ENCODE results near the gene GLIS1. TPM values are rescaled to one million over a fixed set of nuclear protein-coding genes. Genes with fewer than 3 reads are reported as not detected.

Gene GLIS1
- total and polyA plus RNA-seq, 11 donors: 0.06 to 0.35 (median 0.13) TPM; not detected in 6

GRCh38 chr1:53590531-53591515, 148.1 kb downstream of the GLIS1 start:
- ATAC-seq: peak; percentile 20 to 75 (median 56)
- Histone ChIP-seq H3K4me1 (peaks cover 0 to 28% (median 0%) of the 10 kb centered on the region in 12 donors), H3K9me3 (no peaks in the 10 kb centered on the region), H3K36me3 (no peaks in the 10 kb centered on the region), H3K27me3 (peaks cover 0 to 3% (median 0%) of the 10 kb centered on the region in 9 donors), H3K27ac (peak overlapping the region in 6 of 12 donors; percentile 42 to 70 (median 62)), H3K4me3 (no peak overlapping the region)
- TF ChIP-seq, protein P1, sequence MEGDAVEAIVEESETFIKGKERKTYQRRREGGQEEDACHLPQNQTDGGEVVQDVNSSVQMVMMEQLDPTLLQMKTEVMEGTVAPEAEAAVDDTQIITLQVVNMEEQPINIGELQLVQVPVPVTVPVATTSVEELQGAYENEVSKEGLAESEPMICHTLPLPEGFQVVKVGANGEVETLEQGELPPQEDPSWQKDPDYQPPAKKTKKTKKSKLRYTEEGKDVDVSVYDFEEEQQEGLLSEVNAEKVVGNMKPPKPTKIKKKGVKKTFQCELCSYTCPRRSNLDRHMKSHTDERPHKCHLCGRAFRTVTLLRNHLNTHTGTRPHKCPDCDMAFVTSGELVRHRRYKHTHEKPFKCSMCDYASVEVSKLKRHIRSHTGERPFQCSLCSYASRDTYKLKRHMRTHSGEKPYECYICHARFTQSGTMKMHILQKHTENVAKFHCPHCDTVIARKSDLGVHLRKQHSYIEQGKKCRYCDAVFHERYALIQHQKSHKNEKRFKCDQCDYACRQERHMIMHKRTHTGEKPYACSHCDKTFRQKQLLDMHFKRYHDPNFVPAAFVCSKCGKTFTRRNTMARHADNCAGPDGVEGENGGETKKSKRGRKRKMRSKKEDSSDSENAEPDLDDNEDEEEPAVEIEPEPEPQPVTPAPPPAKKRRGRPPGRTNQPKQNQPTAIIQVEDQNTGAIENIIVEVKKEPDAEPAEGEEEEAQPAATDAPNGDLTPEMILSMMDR (IDR thresholded peaks at IDR 0.05): no peak
- TF ChIP-seq POLR2A (IDR thresholded peaks at IDR 0.05): no peak
- peak in 1 of 5 donors; percentile 55 for DNase-seq
- intact Hi-C loops (cut with DNase I): loop anchor here in 3 of 10 donors (5.0 to 10.0 kb wide), 2 partner anchors 104 to 106 kb away; no protein-coding TSS in a partner anchor
- 68 to 76% (median 71%) methylated on average over 18 to 20 of the region's 20 CpGs for WGBS, 4 donors

DNA sequence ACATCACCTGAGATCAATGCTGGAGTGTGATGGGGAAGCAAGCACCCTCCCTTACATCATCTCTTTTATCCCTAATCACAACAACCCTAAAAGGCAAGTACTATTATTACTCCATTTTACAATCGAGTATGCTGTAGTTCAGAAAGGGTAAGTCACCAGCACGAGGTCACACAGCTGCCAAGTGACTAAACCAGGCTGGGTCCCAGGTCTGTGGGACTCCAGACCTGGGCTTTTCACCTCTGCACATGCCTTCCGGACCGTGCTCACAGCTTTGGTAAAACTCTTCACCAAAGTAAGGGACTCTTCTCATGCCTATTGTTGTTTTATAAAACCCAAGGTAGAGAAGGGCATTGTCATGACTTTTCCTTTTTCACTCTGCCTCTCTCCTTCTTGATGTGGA, 148.9 kb downstream of the GLIS1 start:
- Histone ChIP-seq H3K27ac (peak overlapping the region in 6 of 12 donors; percentile 14 to 70 (median 62)), H3K27me3 (peaks cover 0 to 3% (median 0%) of the 10 kb centered on the region in 9 donors), H3K4me3 (no peak overlapping the region), H3K4me1 (peaks cover 0 to 35% (median under 1%) of the 10 kb centered on the region in 12 donors), H3K36me3 (no peaks in the 10 kb centered on the region), H3K9me3 (no peaks in the 10 kb centered on the region)
- TF ChIP-seq, protein P1 (IDR thresholded peaks at IDR 0.05): no peak
- TF ChIP-seq POLR2A (IDR thresholded peaks at IDR 0.05): no peak
- peak in 1 of 5 donors; percentile 4 for DNase-seq
- intact Hi-C loops (cut with DNase I): loop anchor here in 3 of 10 donors (5.0 to 10.0 kb wide), 2 partner anchors 103 to 105 kb away; no protein-coding TSS in a partner anchor
- 76 to 86% (median 83%) methylated on average over 4 of the region's 4 CpGs for WGBS, 4 donors
- ATAC-seq: no peak

DNA sequence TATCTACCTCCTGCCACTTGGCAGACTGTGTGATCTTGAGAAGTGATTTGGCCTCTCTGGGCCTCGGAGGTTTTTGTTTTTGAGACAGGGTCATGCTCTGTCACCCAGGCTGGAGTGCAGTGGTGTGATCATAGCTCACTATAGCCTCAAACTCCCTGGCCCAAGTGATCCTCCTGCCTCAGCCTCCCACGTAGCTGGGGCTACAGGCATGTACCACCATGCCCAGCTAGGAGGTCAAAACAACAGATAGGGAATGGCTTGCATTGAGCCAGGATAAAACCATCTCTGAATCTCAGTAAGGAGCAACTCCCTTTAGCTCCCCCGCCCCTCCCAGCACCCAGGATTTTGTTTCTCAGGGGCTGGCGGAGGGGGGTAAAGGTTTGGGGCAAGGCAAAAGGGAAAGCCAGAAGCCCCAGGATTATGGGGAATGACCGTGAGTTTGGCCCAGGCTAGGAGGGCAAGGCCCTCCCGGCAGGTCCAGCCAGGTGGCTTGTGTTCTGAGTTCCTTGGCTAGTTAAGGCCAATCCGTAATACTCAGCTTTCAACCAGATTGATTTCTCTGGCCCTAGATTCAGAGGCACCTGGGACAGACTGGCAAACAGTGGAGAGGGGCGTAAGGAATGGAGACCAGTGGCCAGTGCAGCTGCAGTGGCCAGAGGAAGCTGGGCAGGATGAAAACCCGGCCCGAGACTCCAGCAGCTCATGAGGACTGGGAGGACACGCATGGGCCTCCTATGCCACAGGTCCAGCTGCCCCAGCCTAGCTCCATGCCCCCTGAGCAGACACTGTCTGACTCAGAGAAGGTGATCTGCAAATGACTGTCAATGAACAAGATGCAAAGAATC, 149.7 kb downstream of the GLIS1 start:
- Histone ChIP-seq H3K27ac (peak overlapping the region in 3 of 12 donors; percentile 14 to 63 (median 39)), H3K9me3 (no peaks in the 10 kb centered on the region), H3K27me3 (peaks cover 0 to 2% (median 0%) of the 10 kb centered on the region in 9 donors), H3K36me3 (no peaks in the 10 kb centered on the region), H3K4me1 (peaks cover 0 to 36% (median 2%) of the 10 kb centered on the region in 12 donors), H3K4me3 (no peak overlapping the region)
- peak in 3 of 5 donors; percentile 5 to 36 (median 12) for DNase-seq
- ATAC-seq: no peak
- 88 to 93% (median 92%) methylated on average over 11 of the region's 11 CpGs for WGBS, 4 donors
- intact Hi-C loops (cut with DNase I): no loop called here
- TF ChIP-seq POLR2A (IDR thresholded peaks at IDR 0.05): no peak
- TF ChIP-seq, protein P1 (IDR thresholded peaks at IDR 0.05): no peak

Data from heart left ventricle (tissue), 16 donors.